A549 (cell line): Measurements from ENCODE around the gene TAF3. TPM values are rescaled to one million over a fixed set of nuclear protein-coding genes. Genes with fewer than 3 reads are reported as not detected.

Experiments used
- ATAC-seq, 2 experiments: fragments of 200-7000 bp in 1 of 2; fragments of >200 bp in 1 of 2; cut with Nextera tagmentation in 1 of 2; cut with Tn5 transposase in 1 of 2; 3 replicates each; pipeline versions ENCODE4 v1.8.0 to v1.9.1; 2018 to 2020; ENCODE audit warnings: mild to moderate bottlenecking in 1 of 2, moderate library complexity in 1 of 2
- CTCF ChIA-PET: fragments of 300-600 bp; sonication (Branson Sonifier 250); formaldehyde crosslinking; extraction: SDS; loops from one replicate; lab custom pipeline; 2021; ENCODE audit warnings: antibody characterized with exemption, inconsistent platforms; lab: Yijun Ruan, JAX
- POLR2A ChIA-PET: fragments of 350-600 bp; formaldehyde crosslinking; extraction: SDS; loops from one replicate; lab custom pipeline; 2021; ENCODE audit warnings: antibody characterized with exemption, inconsistent platforms; lab: Yijun Ruan, JAX
- DNase-seq, 2 experiments: peaks; one replicate each; pipeline versions ENCODE4 v3.0.0 to v3.0.0-alpha.2; 2011 to 2016; ENCODE audit warnings: low read depth in 1 of 2, low spot score in 1 of 2
- FAIRE-seq: peaks from 2 replicates; lab custom pipeline; 2011; peaks lifted over from hg19 to GRCh38; lab: Jason Lieb, UNC
- H3K27ac ChIP-seq, 2 experiments: fragments of >200 bp; sonication (Bioruptor Twin); formaldehyde crosslinking; 3 replicates each; pipeline ENCODE4 v1.5.1; 2016 to 2017
- H3K4me1 ChIP-seq: fragments of >200 bp; sonication (Bioruptor Twin); formaldehyde crosslinking; 3 replicates; pipeline ENCODE4 v1.6.1; 2016
- H3K4me2 ChIP-seq: fragments of >200 bp; sonication (Bioruptor Twin); formaldehyde crosslinking; 3 replicates; pipeline ENCODE4 v1.6.1; 2016
- H3K4me3 ChIP-seq: fragments of >200 bp; sonication (Bioruptor Twin); formaldehyde crosslinking; 3 replicates; pipeline ENCODE4 v1.5.1; 2016
- H3K9me3 ChIP-seq: fragments of >200 bp; sonication (Bioruptor Twin); formaldehyde crosslinking; 3 replicates; pipeline ENCODE4 v1.6.1; 2016
- CBX8 ChIP-seq: fragments of 200-600 bp; sonication (generic); IDR thresholded peaks from 2 replicates; pipeline ENCODE4 v1.6.1; 2016
- EHMT2 ChIP-seq: fragments of 200-600 bp; sonication (generic); IDR thresholded peaks from 2 replicates; pipeline ENCODE4 v1.6.1; 2016; ENCODE audit warnings: antibody characterized with exemption, low read depth, mild to moderate bottlenecking, moderate library complexity
- EP300 ChIP-seq, 2 experiments: fragments of >200 bp; sonication (Bioruptor Twin); formaldehyde crosslinking; IDR thresholded peaks; 2 replicates in 1 of 2; 3 replicates in 1 of 2; pipeline ENCODE4 v1.6.1; 2016 to 2017
- ESRRA ChIP-seq: fragments of 150-350 bp; IDR thresholded peaks from 2 replicates; pipeline ENCODE4 v1.6.1; 2014; ENCODE audit warnings: mild to moderate bottlenecking, low read length, borderline replicate concordance
- FOSB ChIP-seq: fragments of 250-450 bp; sonication (Bioruptor Pico); IDR thresholded peaks from 2 replicates; pipeline ENCODE4 v1.5.0; 2020; ENCODE audit warnings: mild to moderate bottlenecking, moderate library complexity
- FOSL2 ChIP-seq, 2 experiments: fragments of 450-650 bp in 1 of 2; fragments of >200 bp in 1 of 2; sonication (Bioruptor Twin) in 1 of 2; formaldehyde crosslinking; IDR thresholded peaks; 2 replicates each; pipeline versions ENCODE4 v1.5.0 to v1.6.1; 2016 to 2020; ENCODE audit warnings: mild to moderate bottlenecking in 1 of 2, moderate library complexity in 1 of 2
- FOXS1 ChIP-seq: fragments of 250-450 bp; sonication (Bioruptor Pico); IDR thresholded peaks from 2 replicates; pipeline ENCODE4 v1.5.0; 2020; ENCODE audit warnings: mild to moderate bottlenecking, moderate library complexity
- HDAC2 ChIP-seq: fragments of 200-600 bp; sonication (generic); IDR thresholded peaks from 2 replicates; pipeline ENCODE4 v1.6.1; 2016
- HEYL ChIP-seq: fragments of 250-450 bp; sonication (Bioruptor Pico); IDR thresholded peaks from 2 replicates; pipeline ENCODE4 v1.8.0; 2021; ENCODE audit warnings: mild to moderate bottlenecking, moderate library complexity
- KDM1A ChIP-seq: fragments of 200-600 bp; sonication (generic); IDR thresholded peaks from 2 replicates; pipeline ENCODE4 v1.6.1; 2016; ENCODE audit warnings: low read depth, mild to moderate bottlenecking
- MAFK ChIP-seq: fragments of 450-650 bp; IDR thresholded peaks from 2 replicates; pipeline ENCODE4 v1.6.1; 2014; ENCODE audit not compliant: partially characterized antibody
- MAZ ChIP-seq: fragments of 150-350 bp; IDR thresholded peaks from 2 replicates; pipeline ENCODE4 v1.6.1; 2014; ENCODE audit warnings: antibody characterized with exemption, low read depth, low read length, borderline replicate concordance
- NR3C1 ChIP-seq: fragments of >200 bp; sonication (Bioruptor Twin); formaldehyde crosslinking; IDR thresholded peaks from 3 replicates; pipeline ENCODE4 v1.6.1; 2017
- SMC3 ChIP-seq: fragments of >200 bp; sonication (Bioruptor Twin); formaldehyde crosslinking; IDR thresholded peaks from 3 replicates; pipeline ENCODE4 v1.6.1; 2018; ENCODE audit warnings: inconsistent platforms
- TFCP2L1 ChIP-seq: fragments of 250-450 bp; sonication (Bioruptor Pico); IDR thresholded peaks from 2 replicates; pipeline ENCODE4 v1.5.0; 2021; ENCODE audit warnings: mild to moderate bottlenecking
- TP53 ChIP-seq: fragments of 250-450 bp; sonication (Bioruptor Pico); IDR thresholded peaks from 2 replicates; pipeline ENCODE4 v1.5.0; 2021; ENCODE audit warnings: mild to moderate bottlenecking, moderate library complexity
- ZFP36 ChIP-seq: fragments of 450-650 bp; IDR thresholded peaks from 2 replicates; pipeline ENCODE4 v1.6.1; 2014; ENCODE audit warnings: borderline replicate concordance; ENCODE audit not compliant: partially characterized antibody
- ZSCAN20 ChIP-seq: fragments of 250-450 bp; sonication (Bioruptor Pico); IDR thresholded peaks from 2 replicates; pipeline ENCODE4 v1.8.0; 2022; ENCODE audit warnings: mild to moderate bottlenecking, moderate library complexity
- WGBS: methylation state at CpG from one replicate; pipeline ENCODE4 v1.1.6; 2017; ENCODE audit errors: missing lambda C conversion rate; 5-methylcytosine and 5-hydroxymethylcytosine counted together
- polyA plus RNA-seq, 4 experiments: library from polyadenylated mRNA; depleted of rRNA in 3 of 4; stranded (reverse); fragments of >200 nt; fragmentation: RNase III in 1 of 4; extraction: RNeasy Plus Mini Kit Qiagen cat#74134 plus additional on column Dnase treatment in 1 of 4; gene quantifications; 2 replicates in 3 of 4; 3 replicates in 1 of 4; pipeline ENCODE4 v1.2.3, GENCODE V29; 2011 to 2017
- TF ChIP-seq, protein P1 (sequence below): IDR thresholded peaks from 2 replicates; pipeline ENCODE4 v1.6.1; 2012
- TF ChIP-seq, protein P2 (sequence below): fragments of >200 bp; sonication (Bioruptor Twin); formaldehyde crosslinking; IDR thresholded peaks from 2 replicates; pipeline ENCODE4 v1.6.1; 2016
- TF ChIP-seq, protein P3 (sequence below): fragments of >200 bp; sonication (Bioruptor Twin); formaldehyde crosslinking; IDR thresholded peaks from 3 replicates; pipeline ENCODE4 v1.5.1; 2016

TAF3 gene
- polyA plus RNA-seq, 2 of the 4 experiments (the other 2 are of a cell fraction): 5.7 to 6.1 TPM

DNA sequence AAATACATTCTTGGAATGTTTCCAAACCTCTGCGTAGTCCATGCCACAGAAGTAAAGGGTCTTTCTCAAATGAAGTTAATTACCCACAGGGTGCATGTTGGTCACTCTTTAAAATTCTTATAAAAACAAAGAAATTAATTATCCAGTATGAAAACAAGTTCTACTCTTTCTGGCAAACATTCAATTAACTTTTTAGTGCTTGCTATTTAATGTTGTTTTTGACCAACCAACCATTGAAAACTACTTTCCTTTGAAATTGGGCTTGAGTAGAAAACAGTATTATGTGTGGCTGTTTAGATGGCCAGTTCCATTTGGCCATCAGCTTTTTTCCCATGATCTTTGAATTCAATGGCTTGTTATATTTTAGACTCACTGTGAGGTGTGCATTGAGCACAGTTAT lies 83.0 kb downstream of the TAF3 start:
- no peak for ATAC-seq
- DNase-seq: no peak
- no peaks in the 10 kb centered on the region for H3K4me1 ChIP-seq
- CTCF ChIA-PET: interaction anchor here (0.6 kb wide), 1 partner anchor 427 kb away, joined by 3 read pairs; no protein-coding TSS in a partner anchor
- POLR2A ChIA-PET: no interaction called here
- no peaks in the 10 kb centered on the region for H3K9me3 ChIP-seq
- no peak for FAIRE-seq
- TF ChIP-seq FOSL2 (IDR thresholded peaks at IDR 0.05) (no peak), FOSL2 (CRISPR knock-in tag; IDR thresholded peaks at IDR 0.05) (no peak), NR3C1 (no peak), CBX8 (no peak)
- 97% methylated on average over 1 of the region's 1 CpG for WGBS
- H3K4me3 ChIP-seq: no peak overlapping the region
- H3K27ac ChIP-seq: no peak overlapping the region
- no peak overlapping the region for H3K4me2 ChIP-seq

DNA sequence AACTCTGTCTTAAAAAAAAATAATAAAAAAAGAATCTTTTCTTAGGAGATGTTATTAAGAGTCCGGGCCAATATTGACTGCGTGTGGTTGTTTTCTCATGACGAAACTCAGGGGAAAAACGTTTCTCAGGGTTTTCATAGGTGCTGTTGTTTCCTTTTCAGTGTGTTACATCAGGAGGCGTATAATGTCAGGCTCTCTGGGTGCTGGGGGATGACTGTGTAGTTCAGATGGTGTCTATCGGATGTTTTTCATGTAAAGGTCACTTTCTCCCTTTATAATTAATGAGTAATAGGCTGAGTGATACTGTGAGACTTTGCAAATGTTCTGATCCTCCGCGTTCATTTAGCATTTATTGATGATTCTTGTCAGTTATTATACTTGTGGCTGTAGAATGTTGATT lies 84.1 kb downstream of the TAF3 start:
- ChIA-PET CTCF (interaction anchor here (1.0 kb wide), 1 partner anchor 11 kb away, joined by 3 read pairs; no protein-coding TSS in a partner anchor), POLR2A (no interaction called here)
- Histone ChIP-seq H3K4me1 (no peaks in the 10 kb centered on the region), H3K9me3 (no peaks in the 10 kb centered on the region), H3K27ac (no peak overlapping the region), H3K4me2 (no peak overlapping the region), H3K4me3 (no peak overlapping the region)
- no peak for TF ChIP-seq HEYL (CRISPR knock-in tag)
- TF ChIP-seq FOSB (CRISPR knock-in tag): no peak
- no peak for TF ChIP-seq HDAC2
- no peak for TF ChIP-seq ZSCAN20 (CRISPR knock-in tag)
- TF ChIP-seq FOSL2 (IDR thresholded peaks at IDR 0.05): no peak
- TF ChIP-seq FOSL2 (CRISPR knock-in tag; IDR thresholded peaks at IDR 0.05): no peak
- TF ChIP-seq, protein P1, sequence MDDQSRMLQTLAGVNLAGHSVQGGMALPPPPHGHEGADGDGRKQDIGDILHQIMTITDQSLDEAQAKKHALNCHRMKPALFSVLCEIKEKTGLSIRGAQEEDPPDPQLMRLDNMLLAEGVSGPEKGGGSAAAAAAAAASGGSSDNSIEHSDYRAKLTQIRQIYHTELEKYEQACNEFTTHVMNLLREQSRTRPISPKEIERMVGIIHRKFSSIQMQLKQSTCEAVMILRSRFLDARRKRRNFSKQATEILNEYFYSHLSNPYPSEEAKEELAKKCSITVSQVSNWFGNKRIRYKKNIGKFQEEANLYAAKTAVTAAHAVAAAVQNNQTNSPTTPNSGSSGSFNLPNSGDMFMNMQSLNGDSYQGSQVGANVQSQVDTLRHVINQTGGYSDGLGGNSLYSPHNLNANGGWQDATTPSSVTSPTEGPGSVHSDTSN: no peak
- TF ChIP-seq MAFK: no peak
- TF ChIP-seq TP53 (CRISPR knock-in tag): no peak
- no peak for TF ChIP-seq ZFP36
- TF ChIP-seq ESRRA: no peak
- TF ChIP-seq, protein P2, sequence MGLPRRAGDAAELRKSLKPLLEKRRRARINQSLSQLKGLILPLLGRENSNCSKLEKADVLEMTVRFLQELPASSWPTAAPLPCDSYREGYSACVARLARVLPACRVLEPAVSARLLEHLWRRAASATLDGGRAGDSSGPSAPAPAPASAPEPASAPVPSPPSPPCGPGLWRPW: no peak
- TF ChIP-seq, protein P3, sequence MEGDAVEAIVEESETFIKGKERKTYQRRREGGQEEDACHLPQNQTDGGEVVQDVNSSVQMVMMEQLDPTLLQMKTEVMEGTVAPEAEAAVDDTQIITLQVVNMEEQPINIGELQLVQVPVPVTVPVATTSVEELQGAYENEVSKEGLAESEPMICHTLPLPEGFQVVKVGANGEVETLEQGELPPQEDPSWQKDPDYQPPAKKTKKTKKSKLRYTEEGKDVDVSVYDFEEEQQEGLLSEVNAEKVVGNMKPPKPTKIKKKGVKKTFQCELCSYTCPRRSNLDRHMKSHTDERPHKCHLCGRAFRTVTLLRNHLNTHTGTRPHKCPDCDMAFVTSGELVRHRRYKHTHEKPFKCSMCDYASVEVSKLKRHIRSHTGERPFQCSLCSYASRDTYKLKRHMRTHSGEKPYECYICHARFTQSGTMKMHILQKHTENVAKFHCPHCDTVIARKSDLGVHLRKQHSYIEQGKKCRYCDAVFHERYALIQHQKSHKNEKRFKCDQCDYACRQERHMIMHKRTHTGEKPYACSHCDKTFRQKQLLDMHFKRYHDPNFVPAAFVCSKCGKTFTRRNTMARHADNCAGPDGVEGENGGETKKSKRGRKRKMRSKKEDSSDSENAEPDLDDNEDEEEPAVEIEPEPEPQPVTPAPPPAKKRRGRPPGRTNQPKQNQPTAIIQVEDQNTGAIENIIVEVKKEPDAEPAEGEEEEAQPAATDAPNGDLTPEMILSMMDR: no peak
- no peak for TF ChIP-seq TFCP2L1 (CRISPR knock-in tag)
- no peak for TF ChIP-seq MAZ
- TF ChIP-seq KDM1A: no peak
- no peak for TF ChIP-seq EHMT2
- no peak for ATAC-seq
- no peak for DNase-seq
- FAIRE-seq: no peak
- 81% methylated on average over 8 of the region's 8 CpGs for WGBS

DNA sequence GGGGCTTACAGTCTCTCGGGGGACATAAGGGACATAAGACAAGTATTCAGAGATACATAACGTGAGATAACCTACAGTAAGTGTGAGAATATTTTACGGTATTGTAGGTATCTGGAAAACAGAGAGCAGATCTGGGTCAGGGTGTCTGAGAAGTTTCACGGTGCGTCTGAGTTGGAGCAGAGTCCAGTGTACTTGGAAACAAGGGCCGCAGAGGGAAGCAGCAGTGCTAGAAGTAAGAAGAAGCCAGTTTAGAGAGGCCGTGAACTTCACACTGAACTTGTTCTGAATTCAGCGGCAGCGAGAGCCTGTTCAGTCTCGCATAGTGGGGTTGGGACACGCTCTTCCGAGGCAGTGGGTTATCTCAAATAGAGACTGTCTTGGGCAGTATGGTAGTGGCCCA lies 85.5 kb downstream of the TAF3 start:
- DNase-seq (no peak), ATAC-seq (no peak), FAIRE-seq (no peak)
- Histone ChIP-seq H3K4me1 (no peaks in the 10 kb centered on the region), H3K27ac (no peak overlapping the region), H3K4me3 (no peak overlapping the region), H3K4me2 (no peak overlapping the region), H3K9me3 (no peaks in the 10 kb centered on the region)
- WGBS: 95% methylated on average over 12 of the region's 12 CpGs
- TF ChIP-seq, protein P3: no peak
- TF ChIP-seq ESRRA: no peak
- TF ChIP-seq HDAC2: no peak
- TF ChIP-seq NR3C1: no peak
- TF ChIP-seq HEYL (CRISPR knock-in tag): no peak
- TF ChIP-seq TP53 (CRISPR knock-in tag): no peak
- TF ChIP-seq FOXS1 (CRISPR knock-in tag): no peak
- TF ChIP-seq SMC3: no peak
- no peak for TF ChIP-seq TFCP2L1 (CRISPR knock-in tag)
- no peak for TF ChIP-seq EP300 (IDR thresholded peaks at IDR 0.05)
- ChIA-PET POLR2A (no interaction called here), CTCF (no interaction called here)
